ENCODE results near the gene KCND2.

KCND2 gene

DNA sequence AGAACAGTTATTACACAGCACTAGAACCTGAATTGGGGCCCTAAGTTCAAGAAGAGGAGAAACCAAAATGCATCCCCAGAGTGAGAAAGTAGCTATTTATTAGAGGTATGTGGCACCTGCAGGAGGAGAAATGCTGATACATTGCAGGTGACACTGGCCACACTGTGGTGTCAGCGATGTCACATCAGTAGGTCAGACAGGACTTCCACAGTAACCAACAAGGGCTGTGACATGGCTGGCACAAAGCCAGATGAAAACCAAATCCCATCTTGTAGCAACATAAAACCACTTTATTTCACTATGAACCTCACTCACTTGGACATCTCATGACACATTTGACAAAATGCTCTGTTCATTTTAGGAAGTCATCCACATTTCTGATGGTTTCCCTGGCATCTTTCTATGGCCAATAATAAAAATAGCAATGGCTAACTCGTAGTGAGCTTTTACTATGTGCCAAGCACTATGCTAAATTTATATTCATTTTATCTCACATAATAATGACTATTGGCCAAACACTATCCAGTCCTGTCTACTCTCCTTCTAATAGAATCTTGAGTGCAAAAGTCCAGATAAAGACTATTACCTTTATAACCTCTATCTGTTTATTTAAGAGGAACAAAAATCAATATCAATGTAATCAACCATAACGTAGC, 430.7 kb downstream of the KCND2 start:
- no peak for TF ChIP-seq EZH2phosphoT487 (IDR thresholded peaks at IDR 0.05; ENCODE audit: borderline replicate concordance, low read length)
- TF ChIP-seq, protein P1, sequence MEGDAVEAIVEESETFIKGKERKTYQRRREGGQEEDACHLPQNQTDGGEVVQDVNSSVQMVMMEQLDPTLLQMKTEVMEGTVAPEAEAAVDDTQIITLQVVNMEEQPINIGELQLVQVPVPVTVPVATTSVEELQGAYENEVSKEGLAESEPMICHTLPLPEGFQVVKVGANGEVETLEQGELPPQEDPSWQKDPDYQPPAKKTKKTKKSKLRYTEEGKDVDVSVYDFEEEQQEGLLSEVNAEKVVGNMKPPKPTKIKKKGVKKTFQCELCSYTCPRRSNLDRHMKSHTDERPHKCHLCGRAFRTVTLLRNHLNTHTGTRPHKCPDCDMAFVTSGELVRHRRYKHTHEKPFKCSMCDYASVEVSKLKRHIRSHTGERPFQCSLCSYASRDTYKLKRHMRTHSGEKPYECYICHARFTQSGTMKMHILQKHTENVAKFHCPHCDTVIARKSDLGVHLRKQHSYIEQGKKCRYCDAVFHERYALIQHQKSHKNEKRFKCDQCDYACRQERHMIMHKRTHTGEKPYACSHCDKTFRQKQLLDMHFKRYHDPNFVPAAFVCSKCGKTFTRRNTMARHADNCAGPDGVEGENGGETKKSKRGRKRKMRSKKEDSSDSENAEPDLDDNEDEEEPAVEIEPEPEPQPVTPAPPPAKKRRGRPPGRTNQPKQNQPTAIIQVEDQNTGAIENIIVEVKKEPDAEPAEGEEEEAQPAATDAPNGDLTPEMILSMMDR (IDR thresholded peaks at IDR 0.05; ENCODE audit: low read depth, low read length, poor library complexity, severe bottlenecking): no peak
- H3F3A ChIP-seq (ENCODE audit: control insufficient read depth, insufficient read depth): no peaks in the 10 kb centered on the region

DNA sequence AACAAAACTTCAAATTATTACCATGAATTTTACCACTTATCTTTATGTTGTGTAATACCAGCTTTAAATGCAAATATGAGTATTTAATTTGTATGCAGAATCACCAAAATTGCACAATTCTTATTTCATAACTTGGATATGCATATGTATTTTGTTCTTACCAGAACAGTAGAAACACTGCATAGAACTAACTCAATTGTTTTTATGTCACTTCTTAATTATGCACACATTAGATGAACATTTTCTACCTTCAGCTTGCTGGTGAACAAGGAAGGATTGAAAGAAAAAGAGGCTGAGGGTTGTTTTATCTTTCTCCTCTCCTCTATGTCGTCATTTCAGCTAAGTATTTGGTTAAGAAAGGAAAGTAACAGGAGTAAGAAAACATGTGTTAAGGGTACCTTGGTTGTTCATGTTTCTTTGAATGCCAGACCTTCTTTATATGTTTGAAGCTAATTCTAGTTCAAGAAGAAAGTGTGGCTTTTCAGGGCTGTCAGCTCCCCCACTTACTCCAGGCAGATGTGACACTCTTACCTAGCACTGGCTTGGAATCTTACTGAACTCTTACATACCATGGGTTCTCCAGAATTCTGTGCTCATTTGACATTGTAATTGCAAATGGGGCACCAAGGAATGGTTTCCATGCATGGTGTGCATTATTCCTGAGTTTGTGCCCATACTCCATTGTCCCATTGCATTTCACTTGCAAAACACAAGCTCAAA, 436.4 kb downstream of the KCND2 start:
- H3K79me2 ChIP-seq (ENCODE audit: control insufficient read depth, low read length): no peaks in the 10 kb centered on the region
- no peaks in the 10 kb centered on the region for H3K9me2 ChIP-seq (replicated peaks; ENCODE audit: control insufficient read depth, low read length)
- H3K4me2 ChIP-seq (ENCODE audit: low read length): no peak overlapping the region
- no peaks in the 10 kb centered on the region for H4K20me1 ChIP-seq (ENCODE audit: control insufficient read depth, insufficient read depth, low read depth, low read length)
- H3K36me3 ChIP-seq (ENCODE audit: control insufficient read depth, low read length): no peaks in the 10 kb centered on the region
- no peaks in the 10 kb centered on the region for H3K9me3 ChIP-seq (ENCODE audit: control insufficient read depth, insufficient read depth, low read length)
- no peaks in the 10 kb centered on the region for H3F3A ChIP-seq (ENCODE audit: control insufficient read depth, insufficient read depth)
- no peaks in the 10 kb centered on the region for H3K27me3 ChIP-seq (ENCODE audit: control insufficient read depth, low read length)
- H3K4me1 ChIP-seq (ENCODE audit: control insufficient read depth, low read length): no peaks in the 10 kb centered on the region
- H3K4me3 ChIP-seq (ENCODE audit: low read length): no peak overlapping the region
- no peak overlapping the region for H3K27ac ChIP-seq (ENCODE audit: low read depth, low read length)
- TF ChIP-seq EZH2phosphoT487 (IDR thresholded peaks at IDR 0.05; ENCODE audit: borderline replicate concordance, low read length): no peak
- TF ChIP-seq, protein P1 (IDR thresholded peaks at IDR 0.05; ENCODE audit: low read depth, low read length, poor library complexity, severe bottlenecking): no peak

More for the DNA sequence above, 430.7 kb downstream of the KCND2 start:
- Histone ChIP-seq H4K20me1 (ENCODE audit: control insufficient read depth, insufficient read depth, low read depth, low read length) (no peaks in the 10 kb centered on the region), H3K4me3 (ENCODE audit: low read length) (no peak overlapping the region), H3K4me1 (ENCODE audit: control insufficient read depth, low read length) (no peaks in the 10 kb centered on the region), H3K9me2 (replicated peaks; ENCODE audit: control insufficient read depth, low read length) (no peaks in the 10 kb centered on the region), H3K79me2 (ENCODE audit: control insufficient read depth, low read length) (no peaks in the 10 kb centered on the region), H3K9me3 (ENCODE audit: control insufficient read depth, insufficient read depth, low read length) (no peaks in the 10 kb centered on the region), H3K4me2 (ENCODE audit: low read length) (no peak overlapping the region), H3K36me3 (ENCODE audit: control insufficient read depth, low read length) (no peaks in the 10 kb centered on the region), H3K27me3 (ENCODE audit: control insufficient read depth, low read length) (no peaks in the 10 kb centered on the region), H3K27ac (ENCODE audit: low read depth, low read length) (no peak overlapping the region)

DNA sequence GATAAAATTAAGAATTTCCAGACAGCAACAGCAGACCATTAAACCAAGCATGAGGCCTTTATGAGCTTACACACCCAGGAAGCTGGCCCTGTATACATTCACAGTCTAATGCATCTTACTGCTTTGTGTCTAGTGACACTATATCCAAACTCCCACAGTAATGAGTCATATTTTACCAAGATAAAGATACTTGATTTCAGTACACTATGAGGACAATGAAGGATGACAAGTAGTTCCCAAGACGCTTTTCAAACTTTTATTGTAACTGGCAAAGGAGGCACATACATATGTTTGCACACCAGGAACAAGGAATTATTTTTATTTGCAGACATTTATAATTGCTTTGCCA, 437.0 kb downstream of the KCND2 start:
- Histone ChIP-seq H3K79me2 (ENCODE audit: control insufficient read depth, low read length) (no peaks in the 10 kb centered on the region), H3K27ac (ENCODE audit: low read depth, low read length) (no peak overlapping the region), H3K4me2 (ENCODE audit: low read length) (no peak overlapping the region), H3K4me3 (ENCODE audit: low read length) (no peak overlapping the region), H3K27me3 (ENCODE audit: control insufficient read depth, low read length) (no peaks in the 10 kb centered on the region), H3K9me3 (ENCODE audit: control insufficient read depth, insufficient read depth, low read length) (no peaks in the 10 kb centered on the region), H3K9me2 (replicated peaks; ENCODE audit: control insufficient read depth, low read length) (no peaks in the 10 kb centered on the region), H3K4me1 (ENCODE audit: control insufficient read depth, low read length) (no peaks in the 10 kb centered on the region), H3K36me3 (ENCODE audit: control insufficient read depth, low read length) (no peaks in the 10 kb centered on the region), H4K20me1 (ENCODE audit: control insufficient read depth, insufficient read depth, low read depth, low read length) (no peaks in the 10 kb centered on the region), H3F3A (ENCODE audit: control insufficient read depth, insufficient read depth) (no peaks in the 10 kb centered on the region)
- no peak for TF ChIP-seq EZH2phosphoT487 (IDR thresholded peaks at IDR 0.05; ENCODE audit: borderline replicate concordance, low read length)
- TF ChIP-seq, protein P1 (IDR thresholded peaks at IDR 0.05; ENCODE audit: low read depth, low read length, poor library complexity, severe bottlenecking): no peak

Data from DOHH2 (cell line).